BLaER1 treated with 17β-estradiol and CSF1 and Interleukin-3, amounts not matched to agents 10 nM and 100 nM (cell line): ENCODE results near the gene GABBR1.

Experiments
- H3K27ac ChIP-seq, 11 experiments: shearing (Covaris generic); formaldehyde crosslinking; 2 replicates each; pipeline ENCODE4 v1.8.1; 2022
- H3K27me3 ChIP-seq, 11 experiments: shearing (Covaris generic); formaldehyde crosslinking; 2 replicates each; pipeline ENCODE4 v1.8.1; 2022
- H3K36me3 ChIP-seq, 11 experiments: shearing (Covaris generic); formaldehyde crosslinking; 2 replicates each; pipeline ENCODE4 v1.8.1; 2022
- H3K4me1 ChIP-seq, 10 experiments: shearing (Covaris generic); formaldehyde crosslinking; 2 replicates each; pipeline ENCODE4 v1.8.1; 2022
- H3K4me2 ChIP-seq, 11 experiments: shearing (Covaris generic); formaldehyde crosslinking; 2 replicates each; pipeline ENCODE4 v1.8.1; 2022
- H3K4me3 ChIP-seq, 10 experiments: shearing (Covaris generic); formaldehyde crosslinking; 2 replicates each; pipeline ENCODE4 v1.8.1; 2022
- H3K9ac ChIP-seq, 11 experiments: shearing (Covaris generic); formaldehyde crosslinking; 2 replicates each; pipeline ENCODE4 v1.8.1; 2022
- H3K9me3 ChIP-seq, 11 experiments: shearing (Covaris generic); formaldehyde crosslinking; replicated peaks in 1 of 11; 2 replicates each; pipeline ENCODE4 v1.8.1; 2022
- H4K20me1 ChIP-seq, 11 experiments: shearing (Covaris generic); formaldehyde crosslinking; 2 replicates each; pipeline ENCODE4 v1.8.1; 2022
- Cebpa-rat ChIP-seq, 11 experiments: shearing (Covaris generic); IDR thresholded peaks; 2 replicates each; pipeline ENCODE4 v1.8.1; 2022

Gene GABBR1

DNA sequence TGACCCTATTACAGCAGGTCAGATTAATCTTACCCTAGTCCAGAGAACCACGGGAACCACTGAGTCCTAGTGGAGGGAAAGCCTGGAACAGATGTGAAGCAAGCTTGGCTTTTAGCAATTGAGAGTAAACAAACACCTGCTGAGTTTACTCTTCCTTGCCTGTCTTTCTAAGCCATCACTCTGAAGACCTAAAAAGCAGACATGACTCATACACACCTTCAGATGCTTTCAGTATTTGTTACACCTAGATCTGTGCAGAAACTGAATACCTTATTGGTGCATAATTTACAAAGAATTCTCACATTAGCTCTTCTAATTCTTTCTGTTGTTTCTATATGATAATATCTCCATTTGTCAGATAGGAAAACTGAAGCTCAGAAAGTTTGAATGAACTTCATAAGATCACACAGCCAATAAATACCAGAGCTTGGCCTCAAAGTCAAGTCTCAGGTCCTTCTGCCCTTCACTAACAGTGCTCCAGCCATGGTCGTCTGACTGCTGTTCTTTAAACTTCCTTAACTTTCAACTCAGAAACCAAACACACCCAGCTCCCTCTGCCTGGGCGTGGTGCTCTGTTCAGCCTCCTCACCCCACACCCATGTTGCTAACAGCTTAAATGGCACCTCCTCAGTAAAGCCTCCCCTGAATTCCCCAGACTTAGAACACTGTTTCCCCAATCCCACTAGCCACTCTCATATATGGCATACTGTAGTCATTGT is 8.6 kb upstream of the GABBR1 start:
- peaks cover 10 to 20% (median 12%) of the 10 kb centered on the region in 10 experiments; a peak in 19 of 20 replicates for H3K4me1 ChIP-seq
- H3K9me3 ChIP-seq = no peaks in the 10 kb centered on the region
- H3K9ac ChIP-seq = no peak overlapping the region
- H3K27me3 ChIP-seq = no peaks in the 10 kb centered on the region
- H4K20me1 ChIP-seq = no peaks in the 10 kb centered on the region
- no peak overlapping the region for H3K4me3 ChIP-seq
- H3K27ac ChIP-seq = peak overlapping the region in 2 of 11 experiments; percentile 27 to 28; a peak in 4 of 22 replicates
- H3K36me3 ChIP-seq = no peaks in the 10 kb centered on the region
- H3K4me2 ChIP-seq = peak overlapping the region; percentile 7 to 66 (median 48); a peak in 21 of 22 replicates
- TF ChIP-seq Cebpa-rat (IDR thresholded peaks at IDR 0.05) = no peak

DNA sequence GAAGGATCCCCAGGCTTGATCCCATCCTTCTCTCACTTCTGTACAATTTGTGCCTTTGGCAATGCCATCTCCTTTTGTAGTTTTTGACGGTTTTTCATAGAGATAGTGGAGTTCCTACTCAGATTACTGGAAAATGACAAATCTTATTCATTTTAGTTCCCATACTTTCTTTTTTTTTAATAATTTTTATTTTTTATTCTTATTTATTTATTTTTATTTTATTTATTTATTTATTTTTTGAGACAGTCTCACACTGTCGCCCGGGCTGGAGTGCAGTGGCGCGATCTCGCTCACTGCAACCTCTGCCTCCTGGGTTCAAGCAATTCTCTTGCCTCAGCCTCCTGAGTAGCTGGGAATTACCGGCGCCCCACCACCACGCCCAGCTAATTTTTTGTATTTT is 4.3 kb upstream of the GABBR1 start:
- H3K27me3 ChIP-seq = no peaks in the 10 kb centered on the region
- no peak overlapping the region for H3K27ac ChIP-seq
- H3K4me3 ChIP-seq = no peak overlapping the region
- peaks cover 0 to under 1% (median 0%) of the 10 kb centered on the region in 11 experiments; a peak in 1 of 22 replicates for H4K20me1 ChIP-seq
- no peak overlapping the region for H3K9ac ChIP-seq
- no peaks in the 10 kb centered on the region for H3K9me3 ChIP-seq
- no peaks in the 10 kb centered on the region for H3K36me3 ChIP-seq
- no peak for TF ChIP-seq Cebpa-rat (IDR thresholded peaks at IDR 0.05)
- peaks cover 21 to 41% (median 28%) of the 10 kb centered on the region in 10 experiments for H3K4me1 ChIP-seq
- no peak overlapping the region for H3K4me2 ChIP-seq

GRCh38 chr6:29633534-29633905 is 537 bp upstream of the GABBR1 start:
- Histone ChIP-seq H3K9me3 (no peaks in the 10 kb centered on the region), H3K4me3 (peak overlapping the region; percentile 65 to 80 (median 73)), H3K4me1 (peaks cover 49 to 66% (median 54%) of the 10 kb centered on the region in 10 experiments), H3K27me3 (no peaks in the 10 kb centered on the region), H3K4me2 (peak overlapping the region; percentile 93 to 100 (median 98)), H4K20me1 (peaks cover 0 to 32% (median 19%) of the 10 kb centered on the region in 11 experiments; a peak in 13 of 22 replicates), H3K9ac (peak overlapping the region; percentile 68 to 84 (median 77)), H3K27ac (peak overlapping the region in 10 of 11 experiments; percentile 45 to 74 (median 60); a peak in 17 of 22 replicates), H3K36me3 (no peaks in the 10 kb centered on the region)
- TF ChIP-seq Cebpa-rat (IDR thresholded peaks at IDR 0.05) = no peak

- peak overlapping the region; percentile 65 to 80 (median 73) for H3K4me3 ChIP-seq
- H3K4me1 ChIP-seq = peaks cover 51 to 70% (median 54%) of the 10 kb centered on the region in 10 experiments
- peaks cover 0 to 32% (median 19%) of the 10 kb centered on the region in 11 experiments; a peak in 13 of 22 replicates for H4K20me1 ChIP-seq
- H3K27ac ChIP-seq = peak overlapping the region in 10 of 11 experiments; percentile 45 to 74 (median 64); a peak in 18 of 22 replicates
- no peaks in the 10 kb centered on the region for H3K9me3 ChIP-seq
- TF ChIP-seq Cebpa-rat (IDR thresholded peaks at IDR 0.05) = no peak
- no peaks in the 10 kb centered on the region for H3K27me3 ChIP-seq
- no peaks in the 10 kb centered on the region for H3K36me3 ChIP-seq
- peak overlapping the region; percentile 93 to 100 (median 98) for H3K4me2 ChIP-seq
- peak overlapping the region; percentile 68 to 84 (median 77) for H3K9ac ChIP-seq
Measured at GRCh38 chr6:29631860-29632731, 887 bp downstream of the GABBR1 start.

GRCh38 chr6:29631209-29631810 is 1.7 kb downstream of the GABBR1 start:
- no peak for TF ChIP-seq Cebpa-rat (IDR thresholded peaks at IDR 0.05)
- Histone ChIP-seq H3K27ac (no peak overlapping the region), H3K4me1 (peaks cover 51 to 70% (median 54%) of the 10 kb centered on the region in 10 experiments), H3K4me2 (peak overlapping the region; percentile 93 to 100 (median 98)), H3K9me3 (no peaks in the 10 kb centered on the region), H3K4me3 (peak overlapping the region in 9 of 10 experiments; percentile 65 to 80 (median 73); a peak in 15 of 20 replicates), H3K27me3 (no peaks in the 10 kb centered on the region), H4K20me1 (peaks cover 0 to 32% (median 19%) of the 10 kb centered on the region in 11 experiments; a peak in 13 of 22 replicates), H3K9ac (peak overlapping the region in 7 of 11 experiments; percentile 74 to 84 (median 79); a peak in 10 of 22 replicates), H3K36me3 (no peaks in the 10 kb centered on the region)

- H3K9ac ChIP-seq = peak overlapping the region in 1 of 11 experiments; percentile 29; a peak in 2 of 22 replicates
- H3K4me3 ChIP-seq = no peak overlapping the region; a peak in 1 of 20 replicates
- no peak overlapping the region for H3K27ac ChIP-seq
- peaks cover 51 to 65% (median 54%) of the 10 kb centered on the region in 10 experiments for H3K4me1 ChIP-seq
- H3K36me3 ChIP-seq = no peaks in the 10 kb centered on the region
- peaks cover 0 to 32% (median 20%) of the 10 kb centered on the region in 11 experiments; a peak in 13 of 22 replicates for H4K20me1 ChIP-seq
- H3K27me3 ChIP-seq = no peaks in the 10 kb centered on the region
- H3K4me2 ChIP-seq = peak overlapping the region; percentile 93 to 100 (median 98)
- no peaks in the 10 kb centered on the region for H3K9me3 ChIP-seq
- no peak for TF ChIP-seq Cebpa-rat (IDR thresholded peaks at IDR 0.05)
Measured at GRCh38 chr6:29630315-29630714, 2.7 kb downstream of the GABBR1 start.

DNA sequence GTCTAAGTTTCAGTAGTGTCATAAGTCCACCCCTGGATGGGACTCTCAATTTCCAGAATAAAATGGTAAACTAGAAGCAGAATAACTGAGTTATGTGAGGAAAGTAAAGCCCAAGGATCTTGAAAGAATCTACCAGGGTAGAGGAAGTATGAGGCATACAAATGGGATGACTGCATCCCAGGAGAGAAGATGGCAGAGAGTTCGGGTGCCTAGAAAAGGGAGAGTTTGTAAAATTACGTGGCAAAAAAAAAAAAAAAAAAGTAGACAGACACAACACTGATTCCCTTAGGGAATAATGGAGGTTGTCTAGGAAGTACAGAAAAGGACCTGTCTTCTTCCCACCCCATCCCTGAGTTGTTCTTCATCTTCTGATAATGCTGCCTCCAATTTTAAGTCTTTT is 3.4 kb downstream of the GABBR1 start:
- no peaks in the 10 kb centered on the region for H3K27me3 ChIP-seq
- H3K27ac ChIP-seq = no peak overlapping the region
- peak overlapping the region in 8 of 10 experiments; percentile 63 to 73 (median 66); a peak in 16 of 20 replicates for H3K4me3 ChIP-seq
- H3K9me3 ChIP-seq = no peaks in the 10 kb centered on the region
- H4K20me1 ChIP-seq = peaks cover 0 to 32% (median 20%) of the 10 kb centered on the region in 11 experiments; a peak in 13 of 22 replicates
- TF ChIP-seq Cebpa-rat (IDR thresholded peaks at IDR 0.05) = no peak
- peak overlapping the region; percentile 93 to 100 (median 98) for H3K4me2 ChIP-seq
- H3K36me3 ChIP-seq = no peaks in the 10 kb centered on the region
- peak overlapping the region in 3 of 11 experiments; percentile 82 to 84 (median 84); a peak in 6 of 22 replicates for H3K9ac ChIP-seq
- peaks cover 47 to 64% (median 51%) of the 10 kb centered on the region in 10 experiments for H3K4me1 ChIP-seq
